ENCODE measurements around the gene PHKB.

PHKB gene

DNA sequence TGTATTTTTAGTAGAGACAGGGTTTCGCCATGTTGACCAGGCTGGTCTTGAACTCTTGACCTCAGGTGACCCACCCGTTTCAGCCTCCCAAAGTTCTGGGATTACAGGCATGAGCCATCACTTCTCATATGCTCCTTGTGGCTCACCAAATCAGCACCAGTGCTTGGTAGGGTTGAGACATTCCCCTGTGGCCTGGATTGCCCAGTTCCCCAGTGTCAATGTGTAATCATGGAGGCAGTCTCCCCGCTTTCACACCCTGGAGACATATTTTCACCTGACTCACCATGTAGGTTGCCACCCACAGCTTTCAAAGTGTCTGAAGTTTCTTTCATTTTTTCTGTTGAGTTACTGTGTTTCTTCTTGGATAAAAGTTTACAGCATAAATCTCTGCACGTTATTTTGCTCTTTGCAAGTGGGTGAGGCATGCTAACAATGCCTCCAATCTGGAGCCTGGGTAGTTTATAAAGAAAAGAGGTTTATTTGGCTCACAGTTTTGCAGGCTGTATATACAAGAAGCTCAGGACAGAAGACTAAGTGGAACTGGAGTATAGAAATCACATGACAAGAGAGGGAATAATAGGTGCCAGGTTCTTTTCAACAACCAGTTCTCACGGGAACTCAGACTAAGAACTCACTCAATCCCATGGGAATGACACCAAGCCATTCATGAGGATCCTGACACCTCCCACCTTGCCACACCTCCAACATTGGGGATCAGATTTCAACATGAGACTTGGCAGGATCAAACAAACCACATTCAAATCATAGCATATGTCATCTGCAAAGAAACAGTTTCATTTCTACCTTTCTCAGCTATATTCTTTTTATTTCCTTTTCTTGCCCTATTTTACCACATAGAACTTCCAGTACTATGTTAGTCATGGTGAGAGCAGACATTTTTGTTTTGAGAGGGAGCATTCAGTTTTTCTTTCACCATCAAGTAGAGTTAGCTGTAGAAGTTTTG, 113.2 kb downstream of the PHKB start:
- no peak for DNase-seq

DNA sequence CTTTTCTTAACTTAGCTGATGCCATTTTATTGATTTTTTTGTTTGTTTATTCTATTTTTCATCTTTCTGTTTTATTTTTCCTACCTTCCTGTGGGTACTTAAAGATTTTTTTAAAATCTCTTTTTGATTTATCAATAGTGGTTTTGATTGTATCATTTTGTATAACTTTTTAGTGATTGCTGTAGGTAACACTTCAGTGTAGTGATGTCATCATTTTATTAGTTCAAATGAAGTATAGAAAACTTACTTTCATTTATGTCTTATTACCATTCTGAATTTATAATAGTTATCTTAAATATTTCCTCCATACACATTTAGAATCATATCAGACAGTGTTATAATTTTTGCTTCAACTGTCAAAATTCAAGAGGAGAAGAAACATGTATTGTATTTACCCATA, 115.9 kb downstream of the PHKB start:
- DNase-seq = no peak

DNA sequence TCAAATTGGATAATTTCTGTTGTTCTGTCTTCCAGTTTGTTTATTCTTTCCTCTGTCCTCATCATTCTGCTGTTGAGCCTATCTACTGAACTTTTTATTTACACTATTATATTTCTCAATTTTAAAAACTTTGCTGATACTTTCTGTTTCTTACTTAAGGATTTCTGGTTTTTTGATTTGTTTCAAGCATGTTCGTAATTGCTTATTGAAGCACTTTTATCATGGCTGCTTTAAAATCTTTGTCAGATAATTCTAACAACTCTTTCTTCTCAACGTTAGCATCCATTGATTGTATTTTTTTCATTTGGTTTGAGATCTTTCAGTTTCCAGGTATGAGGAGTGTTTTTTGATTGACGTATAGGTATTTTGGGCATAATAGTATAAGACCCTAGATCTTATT, 116.9 kb downstream of the PHKB start:
- DNase-seq = no peak

DNA sequence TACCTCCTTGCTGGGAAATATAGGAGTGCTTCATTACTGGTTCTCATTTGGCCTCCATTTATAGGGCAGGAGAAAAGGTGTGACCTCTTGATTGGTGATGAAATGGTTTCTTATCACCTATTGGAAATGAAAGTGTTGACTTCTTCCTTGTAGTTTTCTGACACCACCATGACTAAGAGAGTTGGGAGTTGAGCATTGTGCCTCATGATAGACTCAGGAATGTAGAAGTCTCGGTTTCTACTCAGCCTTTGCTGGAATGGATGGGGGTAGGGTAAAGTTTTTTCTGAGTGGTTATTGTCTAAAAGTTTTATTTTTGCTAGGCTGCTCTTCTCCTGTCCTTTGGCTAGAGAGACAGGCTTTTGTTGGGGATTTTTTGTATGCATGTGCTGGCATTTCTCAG, 117.4 kb downstream of the PHKB start:
- DNase-seq = no peak

DNA sequence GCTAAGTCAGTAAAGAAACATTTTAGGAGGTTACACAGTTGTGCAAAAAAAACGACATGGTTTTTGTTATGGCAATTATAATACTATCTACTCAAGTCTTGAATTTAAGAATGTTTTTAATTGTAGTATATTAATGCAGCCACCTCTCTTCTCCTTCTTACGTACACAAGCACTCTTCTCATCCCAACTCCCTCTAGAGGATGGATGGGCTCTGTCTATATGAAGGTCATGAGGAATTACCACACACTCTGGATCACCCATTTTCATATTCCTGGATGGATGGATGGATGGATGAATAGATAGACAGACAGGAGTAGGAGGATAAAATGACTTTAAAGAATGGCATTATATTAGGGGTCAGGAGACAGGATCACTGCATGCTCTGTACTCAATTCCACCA, 120.0 kb downstream of the PHKB start:
- DNase-seq = no peak

DNA sequence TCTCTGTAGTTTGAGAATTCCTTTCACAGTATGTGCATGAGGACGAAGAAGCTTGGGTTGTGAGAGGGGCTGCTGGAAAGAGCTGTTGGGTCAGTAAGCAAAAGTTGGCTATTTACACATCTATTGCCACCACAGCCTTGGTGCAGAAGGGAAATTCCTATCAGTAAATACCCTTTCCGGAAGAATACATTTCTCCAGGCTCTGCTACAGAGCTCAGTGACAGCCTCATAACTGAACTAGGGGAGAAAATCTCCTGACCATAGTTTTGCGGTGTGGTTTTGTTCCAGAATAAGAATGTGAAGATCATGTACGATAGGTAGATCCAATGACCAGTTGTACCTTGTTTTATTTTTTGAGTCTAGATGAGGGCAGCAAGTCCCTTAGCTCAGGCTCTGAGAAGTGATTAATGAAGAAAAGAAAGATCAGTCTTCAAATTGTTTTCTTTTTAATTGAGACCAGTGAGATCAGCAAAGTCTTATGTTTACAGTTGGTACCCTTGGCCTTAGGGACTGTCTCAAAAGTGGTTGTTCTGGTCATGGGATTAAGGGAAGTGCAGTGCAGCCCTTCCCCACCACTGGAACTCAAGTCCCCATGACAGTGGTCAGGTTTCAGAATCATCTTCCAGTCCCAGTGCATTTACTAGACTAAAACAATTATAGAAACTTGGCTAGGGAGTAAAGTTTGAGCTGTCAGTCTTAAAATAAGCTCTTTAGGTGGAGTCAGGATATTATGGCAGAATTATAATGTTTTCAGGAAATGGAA, 123.5 kb downstream of the PHKB start:
- no peak for DNase-seq

DNA sequence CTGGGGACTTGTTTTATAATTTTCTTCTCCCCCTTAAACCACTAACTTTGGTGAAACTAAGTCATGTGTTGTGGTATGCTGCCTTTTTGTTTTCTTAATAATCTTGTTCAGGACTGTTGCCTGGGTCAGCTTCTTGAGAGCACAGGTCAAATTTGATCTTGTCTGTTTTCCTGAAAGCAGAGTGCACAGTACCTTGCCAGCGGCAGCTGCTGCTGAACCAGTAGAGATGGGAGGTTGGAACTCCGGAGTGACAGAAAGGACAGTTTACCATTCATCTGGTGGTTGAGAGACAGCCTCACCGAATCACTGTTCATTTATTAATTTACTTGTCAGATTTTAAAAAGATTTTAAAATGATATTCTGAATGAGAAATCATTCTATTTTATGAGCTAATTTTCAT, 125.0 kb downstream of the PHKB start:
- DNase-seq = no peak

DNA sequence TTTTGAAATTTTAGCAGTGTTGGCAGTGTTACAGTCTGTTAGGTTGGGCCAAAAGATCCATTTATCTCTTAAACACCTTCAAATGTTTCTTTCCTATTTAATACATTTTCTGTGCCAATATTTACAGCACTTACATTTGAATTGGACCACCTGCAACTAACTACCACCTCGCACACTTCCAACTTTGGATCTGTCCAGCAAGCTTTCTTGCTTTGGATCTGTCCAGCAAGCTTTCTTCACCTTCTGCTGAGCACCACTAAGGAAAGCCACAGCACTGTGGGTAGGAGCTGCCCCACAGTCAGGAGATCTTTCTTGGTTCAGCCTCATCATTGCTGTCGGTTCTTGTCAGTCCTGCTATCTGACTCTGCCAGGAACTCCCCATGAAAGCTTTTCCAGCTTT, 129.3 kb downstream of the PHKB start:
- no peak for DNase-seq

DNA sequence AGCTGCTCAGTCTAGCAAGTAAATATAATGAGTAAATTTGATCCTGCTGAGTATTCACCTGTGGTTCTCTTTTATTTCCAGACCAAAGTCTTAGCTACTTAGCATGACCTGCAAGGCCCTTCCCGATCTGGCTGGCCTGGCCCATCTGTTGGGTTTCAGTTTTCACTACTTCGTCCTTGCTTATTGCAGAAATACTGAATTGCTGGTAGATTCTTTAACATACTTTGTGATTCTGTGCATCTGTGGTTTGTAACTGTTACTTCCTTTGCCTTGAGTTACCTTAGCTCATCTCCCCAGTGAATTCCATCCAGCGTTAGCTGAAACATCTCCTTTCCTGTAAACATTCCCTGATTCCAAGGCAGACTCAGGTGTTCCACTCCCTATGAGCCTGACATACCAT, 131.1 kb downstream of the PHKB start:
- no peak for DNase-seq

DNA sequence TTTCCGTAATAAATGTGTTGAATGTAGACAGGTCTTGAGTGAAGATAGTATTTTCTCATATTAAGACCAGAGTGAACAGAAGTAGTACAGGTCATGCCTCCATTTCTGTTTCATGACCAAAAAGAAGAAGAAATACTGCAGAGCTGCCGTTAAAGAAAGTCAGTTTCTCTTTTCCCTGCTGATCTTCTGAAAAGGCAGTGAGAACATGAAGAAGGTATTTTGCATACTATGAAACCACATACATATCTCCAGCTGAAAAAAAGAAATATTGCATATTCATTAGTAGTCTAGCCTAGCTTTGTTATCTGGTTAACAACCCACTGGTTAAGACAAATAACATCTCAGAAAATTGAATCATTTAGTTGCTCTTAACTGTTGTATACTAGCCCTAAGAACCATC, 138.4 kb downstream of the PHKB start:
- DNase-seq = no peak

DNA sequence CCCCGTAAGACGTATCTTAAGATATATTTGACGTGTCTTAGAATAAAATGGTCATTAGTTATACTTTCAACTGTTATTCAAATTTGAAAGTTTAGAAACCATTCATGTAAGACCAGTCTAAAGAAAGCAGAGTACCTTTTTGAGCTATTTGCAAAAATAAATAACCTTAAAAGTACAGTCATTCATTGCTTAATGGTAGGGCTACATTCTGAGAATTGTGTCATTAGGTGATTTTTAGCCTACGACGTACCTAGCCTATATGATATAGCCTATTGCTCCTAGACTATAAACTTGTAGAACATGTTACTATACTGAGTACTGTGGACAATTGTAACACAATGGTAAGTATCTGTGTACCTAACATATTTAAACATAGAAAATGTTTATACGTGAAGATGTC, 139.2 kb downstream of the PHKB start:
- DNase-seq = no peak

DNA sequence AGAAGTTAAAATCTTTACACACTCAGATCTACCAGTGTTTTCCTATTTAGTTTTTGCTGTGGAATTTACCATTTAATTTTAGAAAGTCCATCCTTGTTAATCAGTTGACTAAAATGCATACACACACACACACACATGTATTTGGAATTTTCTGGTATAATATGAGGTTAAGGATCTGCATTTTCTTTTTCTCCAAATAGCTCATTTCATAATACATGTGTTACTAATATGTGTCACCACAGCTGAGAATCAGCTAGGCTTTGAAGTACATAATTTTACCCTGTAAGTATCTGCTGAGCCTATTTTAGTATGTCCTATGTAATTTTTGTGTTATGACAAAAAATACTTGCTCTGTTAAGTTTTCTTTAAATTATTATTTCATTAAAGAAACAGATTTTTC, 143.2 kb downstream of the PHKB start:
- DNase-seq = no peak

DNA sequence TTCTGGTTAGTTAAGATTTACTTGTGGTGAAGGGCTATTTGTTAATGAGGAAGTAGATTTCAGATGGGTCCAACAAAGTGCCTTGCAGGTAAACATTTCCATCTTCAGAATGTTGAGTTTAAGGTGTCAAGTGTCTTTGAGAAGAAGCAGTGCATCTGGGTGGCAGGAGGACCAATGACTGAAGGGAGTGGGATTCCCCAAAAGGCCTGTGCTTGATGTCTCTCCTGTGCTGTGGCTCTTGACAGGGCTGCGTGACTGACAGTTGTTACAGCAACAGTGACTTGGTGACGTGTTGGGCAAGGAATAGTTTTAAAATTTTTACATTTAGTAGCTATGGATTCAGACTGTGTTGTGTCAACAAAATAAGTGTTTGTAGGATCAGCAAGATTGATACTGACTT, 149.9 kb downstream of the PHKB start:
- DNase-seq = no peak

DNA sequence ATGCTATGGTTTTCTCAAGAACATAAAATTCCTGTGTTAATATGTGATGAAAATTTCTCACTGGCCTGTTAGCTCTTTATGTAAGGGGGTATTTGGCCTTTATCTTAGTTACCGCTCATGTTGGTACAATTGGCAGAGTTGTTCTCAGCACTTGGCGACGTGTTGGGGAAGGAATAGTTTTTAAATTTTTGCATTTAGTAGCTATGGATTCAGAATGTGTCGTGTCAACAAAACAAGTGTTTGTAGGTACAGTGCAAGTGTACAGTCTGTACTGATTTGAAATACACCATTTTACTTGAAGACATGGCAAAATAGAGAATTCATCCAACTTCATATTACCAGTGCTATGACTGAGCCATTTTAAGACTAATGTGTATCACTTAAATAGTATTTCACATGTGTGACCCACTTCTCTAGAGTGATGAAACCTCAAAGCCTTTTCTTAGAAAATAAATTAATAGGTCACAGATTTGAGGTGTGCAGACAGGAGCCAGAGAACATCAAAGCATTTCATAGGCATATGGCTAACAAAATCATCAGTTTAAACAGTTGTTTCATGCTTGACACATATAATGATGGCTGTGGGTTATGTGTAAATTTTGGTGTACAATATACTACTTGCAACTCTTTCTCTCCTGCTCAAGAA, 150.8 kb downstream of the PHKB start:
- DNase-seq = no peak

DNA sequence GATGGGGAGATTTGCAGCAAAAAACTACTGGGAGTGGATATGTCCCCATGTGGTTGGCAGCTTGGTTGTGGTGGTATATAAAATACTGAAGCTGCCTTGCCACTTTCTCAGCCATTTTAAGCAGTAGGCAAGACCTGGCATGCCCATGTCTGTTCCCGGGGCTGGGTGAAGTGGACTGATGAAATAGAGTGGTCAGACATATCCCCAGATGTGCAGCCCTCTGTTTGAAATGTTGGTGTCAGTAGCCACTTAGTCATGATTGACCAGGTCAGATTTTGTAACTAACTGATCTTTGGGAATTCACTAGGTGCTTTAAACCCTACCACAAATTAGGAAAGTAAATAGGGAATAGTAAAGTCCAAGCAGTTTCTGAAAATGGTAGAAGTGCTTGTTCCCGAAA, 151.6 kb downstream of the PHKB start:
- DNase-seq = no peak

DNA sequence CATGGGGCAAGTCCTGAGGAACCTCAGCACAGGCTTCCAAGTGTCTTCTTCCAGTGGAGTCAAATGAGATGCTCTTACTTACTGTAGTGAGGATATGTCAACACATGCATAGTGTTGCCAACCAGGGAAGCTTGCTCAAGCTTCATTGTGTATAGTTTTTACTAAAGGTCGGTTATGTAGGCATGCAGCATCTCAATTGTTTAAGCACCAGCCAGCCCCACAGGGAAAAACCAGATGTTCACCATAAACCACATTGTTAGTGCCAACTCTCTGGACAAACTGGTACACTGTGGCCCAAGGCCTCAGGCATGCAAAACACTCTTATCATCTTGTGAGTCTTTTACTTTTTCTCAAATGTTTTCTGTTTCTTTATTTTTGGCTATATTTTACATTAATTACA, 152.1 kb downstream of the PHKB start:
- no peak for DNase-seq

DNA sequence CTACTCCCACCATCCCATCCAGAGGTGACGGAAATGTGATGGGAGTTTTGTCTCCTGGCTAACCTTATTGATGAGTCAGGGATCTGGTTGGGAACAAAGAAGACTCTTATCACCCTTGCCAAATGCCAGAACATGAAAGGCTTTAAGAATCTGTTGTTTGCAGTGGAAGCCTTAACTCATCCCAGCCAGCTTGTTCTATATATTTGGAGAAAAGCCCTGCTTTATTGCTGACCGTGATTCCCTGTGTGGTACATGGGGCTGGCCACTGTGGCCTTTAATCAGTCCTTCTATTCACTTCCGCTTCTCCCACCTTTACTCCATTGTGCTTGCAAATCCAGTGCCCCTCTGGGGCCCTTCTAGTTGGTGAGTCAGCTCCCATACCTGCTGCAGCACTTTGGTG, 156.6 kb downstream of the PHKB start:
- DNase-seq = no peak

DNA sequence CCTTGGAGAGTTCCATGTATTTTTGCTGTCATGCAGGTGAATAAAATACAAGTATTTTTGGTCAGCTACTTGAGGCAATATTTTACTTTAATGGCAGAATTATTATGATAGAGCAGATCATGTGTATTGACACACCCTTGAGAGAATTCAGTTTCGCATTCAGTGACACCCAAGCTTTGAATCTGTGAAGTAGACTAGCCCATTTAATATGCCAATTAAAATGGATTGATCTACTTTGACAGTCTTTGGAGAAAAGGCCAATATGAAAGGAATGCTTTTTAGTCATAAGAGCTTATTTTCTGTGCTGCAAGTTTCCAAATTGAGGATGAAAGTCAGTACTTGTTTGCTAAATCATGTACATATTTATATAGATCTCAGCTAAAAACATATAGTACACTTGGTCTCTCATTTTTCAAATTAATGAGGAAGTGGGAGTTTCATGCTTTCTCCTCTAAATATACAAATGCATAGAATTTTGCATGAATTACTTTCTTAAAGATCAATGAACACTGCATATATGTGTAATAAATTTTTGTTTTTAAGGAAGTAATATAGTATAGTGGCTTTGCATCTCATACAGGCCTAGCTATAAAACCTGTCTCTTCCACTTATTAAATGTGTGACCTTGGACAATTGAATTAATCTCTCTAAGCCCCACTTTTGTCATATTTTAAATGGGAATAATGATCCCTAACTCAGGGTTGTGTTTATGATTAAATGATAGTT, 161.5 kb downstream of the PHKB start:
- no peak for DNase-seq

DNA sequence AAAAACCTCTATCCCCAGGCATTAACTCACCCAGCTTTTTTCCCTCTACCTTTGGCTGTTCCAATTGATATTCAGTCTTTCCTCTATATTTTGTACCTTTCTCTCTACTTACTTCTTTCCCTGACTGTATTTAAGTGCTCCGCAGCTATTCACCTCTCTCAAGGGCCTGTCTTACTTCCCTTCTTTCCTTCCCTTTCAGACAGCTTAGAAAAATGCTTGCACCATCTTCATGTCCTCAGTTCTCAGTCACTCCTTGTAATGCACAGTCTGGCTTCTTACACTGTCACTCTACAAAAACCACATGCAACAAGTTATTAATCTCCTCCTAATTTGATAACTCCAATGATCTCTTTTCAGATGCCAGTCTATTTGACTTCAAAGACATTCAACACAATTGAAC, 163.4 kb downstream of the PHKB start:
- no peak for DNase-seq

DNA sequence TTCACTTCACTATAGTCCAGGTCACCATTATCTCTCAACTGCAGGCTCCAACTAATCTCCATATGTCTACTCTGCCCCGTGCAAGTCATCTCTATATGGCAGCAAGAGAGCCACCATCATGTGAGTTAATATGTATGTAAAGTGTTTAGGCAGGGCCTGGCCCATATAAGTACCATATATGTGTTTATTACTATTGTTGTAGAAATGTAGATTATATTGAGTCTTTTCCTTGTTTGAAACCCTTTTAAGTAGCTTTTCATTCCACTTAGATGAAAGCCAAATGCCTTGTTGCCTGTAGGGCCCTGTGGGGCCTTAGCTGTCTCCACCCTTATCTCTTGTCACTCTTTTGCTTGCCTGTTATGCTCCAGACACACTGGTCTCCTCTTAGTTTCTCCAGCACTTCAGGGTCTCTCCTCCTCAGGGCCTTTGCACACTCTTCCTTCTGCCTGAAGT, 164.0 kb downstream of the PHKB start:
- DNase-seq = no peak

DNA sequence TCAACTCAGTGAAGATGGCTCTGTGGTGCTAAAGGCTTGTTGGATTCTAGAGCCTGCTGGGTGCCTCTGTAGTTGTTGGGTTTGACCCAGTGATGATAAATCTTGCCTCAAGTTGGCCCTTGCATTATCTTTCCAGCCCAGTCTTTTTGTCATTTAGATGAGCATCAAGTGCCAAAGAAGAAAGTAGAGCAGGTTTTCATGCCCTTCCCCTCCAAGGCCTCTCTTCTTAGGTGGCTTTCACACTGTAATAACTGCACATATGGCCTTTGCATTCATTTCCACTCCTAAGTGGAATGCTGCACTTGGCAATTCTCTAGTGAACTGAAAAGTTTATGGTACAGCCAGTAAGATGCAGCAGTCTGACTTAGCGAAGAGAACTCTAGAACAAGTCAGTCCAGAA, 165.1 kb downstream of the PHKB start:
- DNase-seq = no peak

DNA sequence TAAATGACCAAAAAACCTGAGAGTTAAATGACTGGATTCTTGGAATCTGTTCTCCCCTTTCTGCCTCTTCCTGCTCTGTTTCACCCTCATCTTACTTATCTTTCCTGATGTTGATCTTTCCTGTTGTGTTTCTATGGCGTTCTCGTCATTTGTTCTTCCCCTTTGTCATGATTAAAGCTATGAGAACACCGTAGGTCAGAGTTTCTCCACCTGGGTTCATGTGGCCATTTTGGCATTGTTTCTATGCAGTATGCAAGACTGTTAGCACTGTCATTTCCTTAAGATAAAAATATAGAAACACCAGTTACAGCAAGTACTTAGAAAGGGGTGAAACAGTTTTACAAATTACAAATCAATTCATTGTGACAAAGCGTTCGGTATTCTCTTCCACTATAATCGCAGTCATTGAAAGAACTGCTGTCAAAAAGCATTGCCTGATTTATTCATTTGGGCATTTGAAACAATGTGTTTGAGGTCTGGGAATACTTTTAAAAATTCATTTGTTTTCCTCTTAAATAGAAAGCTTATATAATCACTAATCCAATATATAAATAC, 166.0 kb downstream of the PHKB start:
- DNase-seq = no peak

DNA sequence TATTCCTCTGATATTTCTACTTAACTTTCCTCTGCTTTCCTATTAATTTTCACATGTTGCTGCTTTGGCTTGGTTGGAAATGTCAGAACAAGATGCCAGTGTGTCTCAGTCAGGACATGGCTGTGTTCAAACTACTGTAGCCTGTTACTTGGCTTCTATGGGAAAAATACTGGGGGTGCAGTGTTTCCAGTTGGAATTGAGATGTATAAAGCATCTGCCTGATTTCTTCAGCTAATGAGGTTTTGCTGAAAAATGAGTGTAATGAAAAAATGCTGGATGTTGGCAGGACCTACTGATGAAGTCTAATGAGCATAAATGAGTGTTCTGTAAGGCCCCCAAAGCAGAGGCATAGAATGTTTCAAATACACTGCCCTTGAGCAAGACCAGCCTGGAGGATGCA, 166.6 kb downstream of the PHKB start:
- no peak for DNase-seq

Measured in left hindlimb (tissue), 1 donor.